Kidney (tissue), 14 donors: ENCODE data around the gene INF2. TPM values are rescaled to one million over a fixed set of nuclear protein-coding genes. Genes with fewer than 3 reads are reported as not detected.

Experiments
- DNase-seq, 5 donors: peaks; one replicate each; pipeline ENCODE4 v3.0.0-alpha.2; 2013 to 2020
- FAIRE-seq: peaks from 2 replicates; lab custom pipeline; 2012; peaks lifted over from hg19 to GRCh38; lab: Jason Lieb, UNC
- H3K27ac ChIP-seq, 2 donors: one replicate each; pipeline ENCODE4 v1.7.0; 2013; ENCODE audit warnings: low read depth in 2 of 2, low read length in 2 of 2, inconsistent platforms in 1 of 2
- H3K27me3 ChIP-seq: one replicate; pipeline ENCODE4 v1.7.1; 2013; ENCODE audit warnings: low read length, inconsistent platforms; ENCODE audit not compliant: control insufficient read depth, insufficient read depth
- H3K36me3 ChIP-seq, 3 donors: one replicate each; pipeline versions ENCODE4 v1.7.0 to v1.7.1; 2013; ENCODE audit warnings: low read length in 3 of 3, control low read depth in 1 of 3, inconsistent platforms in 1 of 3; ENCODE audit not compliant: insufficient read depth in 3 of 3, control insufficient read depth in 2 of 3
- H3K4me1 ChIP-seq, 3 donors: one replicate each; pipeline versions ENCODE4 v1.7.0 to v1.7.1; 2013; ENCODE audit warnings: low read length in 3 of 3, inconsistent platforms in 1 of 3, low read depth in 1 of 3; ENCODE audit not compliant: control insufficient read depth in 2 of 3, insufficient read depth in 2 of 3
- H3K4me3 ChIP-seq, 3 donors: one replicate each; pipeline versions ENCODE4 v1.7.0 to v1.8.1; 2013; ENCODE audit warnings: low read length in 3 of 3, control low read depth in 1 of 3, inconsistent platforms in 1 of 3
- H3K9ac ChIP-seq, 3 donors: one replicate each; pipeline versions ENCODE4 v1.7.0 to v1.7.1; 2013; ENCODE audit warnings: low read length in 3 of 3, control low read depth in 1 of 3, inconsistent platforms in 1 of 3
- H3K9me3 ChIP-seq, 3 donors: one replicate each; pipeline versions ENCODE4 v1.7.0 to v1.7.1; 2013; ENCODE audit warnings: low read length in 3 of 3, control low read depth in 1 of 3, inconsistent platforms in 1 of 3; ENCODE audit not compliant: control insufficient read depth in 2 of 3, insufficient read depth in 1 of 3
- intact Hi-C: fragments of 100-400 bp; cut with DNase I; formaldehyde crosslinking; loops from one replicate; pipeline ENCODE4 v1.11.1; 2022
- polyA plus RNA-seq: library from polyadenylated mRNA; stranded (reverse); fragments of 350-450 nt; fragmentation: Illumina TruSeq; extraction: RNeasy Lipid Tissue Mini Kit (QIAGEN cat#74804); gene quantifications from one replicate; pipeline ENCODE4 v1.2.3, GENCODE V29; 2014; ENCODE audit warnings: low read depth, low replicate concordance; ENCODE audit not compliant: insufficient read depth
- total RNA-seq: library from RNA; stranded (reverse); fragmentation: NEBNext Ultra II Directional; extraction: Animal tissue kit (Norgen Biotek cat#: 25700); gene quantifications from one replicate; pipeline ENCODE4 v1.2.1, GENCODE V29; 2021
- TF ChIP-seq, protein P1 (sequence below): IDR thresholded peaks from 3 replicates; pipeline ENCODE4 v1.5.1; 2012; ENCODE audit warnings: mild to moderate bottlenecking, moderate library complexity, borderline replicate concordance; ENCODE audit not compliant: insufficient read depth; ENCODE audit errors: extremely low read depth
- donor health status: control.
- donor health status: control.
- donor health status: control.
- donor health status: control.
- donor health status: control.
- donor health status: DM: yes; HTN: yes; CAD: no.
- donor health status: Normal renal cell carcinoma (clear cell type).

Gene INF2
- total and polyA plus RNA-seq, 2 donors from 2014 or later: 58.5 to 82.7 TPM

DNA sequence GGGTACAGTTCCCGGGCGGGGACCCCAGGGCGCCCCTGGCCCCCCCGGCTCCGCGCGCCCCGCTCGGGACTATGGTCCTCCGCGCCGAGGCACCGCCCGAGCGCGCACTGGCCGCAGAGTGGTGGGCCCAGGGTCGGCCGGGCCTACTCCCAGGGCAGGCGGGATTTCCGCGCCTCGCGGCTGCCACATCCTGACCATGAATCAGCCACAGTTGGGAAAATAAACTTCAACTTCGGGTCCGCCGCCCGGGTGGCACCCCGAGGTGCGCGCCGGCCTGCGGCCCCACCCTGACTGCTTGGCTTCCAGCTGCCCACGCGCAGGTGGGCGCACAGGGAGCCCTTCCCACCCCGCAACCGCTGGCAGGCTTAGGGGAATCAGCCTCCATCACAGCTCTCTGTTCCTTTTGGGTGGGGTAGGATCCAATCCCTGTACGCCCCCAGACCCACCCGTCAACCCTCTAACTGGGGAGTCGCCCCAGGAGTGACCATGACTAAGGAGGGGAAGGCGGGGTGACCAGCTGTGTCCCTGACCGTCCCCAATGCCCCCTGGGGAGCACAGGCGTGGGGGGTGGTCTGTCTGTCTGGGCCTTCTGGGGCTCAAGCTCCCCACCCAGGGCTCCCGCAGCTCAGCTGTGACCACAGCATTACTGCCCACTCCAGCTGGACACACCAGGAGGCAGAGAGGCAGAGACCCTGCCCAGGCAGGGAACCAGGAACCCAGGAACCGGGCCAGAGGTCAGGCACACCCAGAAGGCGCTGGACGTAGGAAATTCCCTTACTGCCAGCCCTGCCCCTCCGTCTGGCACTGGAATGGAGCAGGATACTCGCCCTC lies 678 bp downstream of the INF2 start:
- peak overlapping the region; percentile 60 to 76 (median 60) for H3K4me3 ChIP-seq
- H3K27ac ChIP-seq: peak overlapping the region in 1 of 2 donors; percentile 63
- H3K36me3 ChIP-seq: no peaks in the 10 kb centered on the region
- intact Hi-C loops: no loop called here
- H3K9ac ChIP-seq: peak overlapping the region in 2 of 3 donors; percentile 67 to 77
- TF ChIP-seq, protein P1, sequence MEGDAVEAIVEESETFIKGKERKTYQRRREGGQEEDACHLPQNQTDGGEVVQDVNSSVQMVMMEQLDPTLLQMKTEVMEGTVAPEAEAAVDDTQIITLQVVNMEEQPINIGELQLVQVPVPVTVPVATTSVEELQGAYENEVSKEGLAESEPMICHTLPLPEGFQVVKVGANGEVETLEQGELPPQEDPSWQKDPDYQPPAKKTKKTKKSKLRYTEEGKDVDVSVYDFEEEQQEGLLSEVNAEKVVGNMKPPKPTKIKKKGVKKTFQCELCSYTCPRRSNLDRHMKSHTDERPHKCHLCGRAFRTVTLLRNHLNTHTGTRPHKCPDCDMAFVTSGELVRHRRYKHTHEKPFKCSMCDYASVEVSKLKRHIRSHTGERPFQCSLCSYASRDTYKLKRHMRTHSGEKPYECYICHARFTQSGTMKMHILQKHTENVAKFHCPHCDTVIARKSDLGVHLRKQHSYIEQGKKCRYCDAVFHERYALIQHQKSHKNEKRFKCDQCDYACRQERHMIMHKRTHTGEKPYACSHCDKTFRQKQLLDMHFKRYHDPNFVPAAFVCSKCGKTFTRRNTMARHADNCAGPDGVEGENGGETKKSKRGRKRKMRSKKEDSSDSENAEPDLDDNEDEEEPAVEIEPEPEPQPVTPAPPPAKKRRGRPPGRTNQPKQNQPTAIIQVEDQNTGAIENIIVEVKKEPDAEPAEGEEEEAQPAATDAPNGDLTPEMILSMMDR: no peak
- FAIRE-seq: no peak
- peaks cover 0 to 38% (median 22%) of the 10 kb centered on the region in 3 donors for H3K4me1 ChIP-seq
- H3K9me3 ChIP-seq: no peaks in the 10 kb centered on the region
- H3K27me3 ChIP-seq: no peaks in the 10 kb centered on the region
- DNase-seq: peak in 2 of 5 donors; percentile 37 to 72

DNA sequence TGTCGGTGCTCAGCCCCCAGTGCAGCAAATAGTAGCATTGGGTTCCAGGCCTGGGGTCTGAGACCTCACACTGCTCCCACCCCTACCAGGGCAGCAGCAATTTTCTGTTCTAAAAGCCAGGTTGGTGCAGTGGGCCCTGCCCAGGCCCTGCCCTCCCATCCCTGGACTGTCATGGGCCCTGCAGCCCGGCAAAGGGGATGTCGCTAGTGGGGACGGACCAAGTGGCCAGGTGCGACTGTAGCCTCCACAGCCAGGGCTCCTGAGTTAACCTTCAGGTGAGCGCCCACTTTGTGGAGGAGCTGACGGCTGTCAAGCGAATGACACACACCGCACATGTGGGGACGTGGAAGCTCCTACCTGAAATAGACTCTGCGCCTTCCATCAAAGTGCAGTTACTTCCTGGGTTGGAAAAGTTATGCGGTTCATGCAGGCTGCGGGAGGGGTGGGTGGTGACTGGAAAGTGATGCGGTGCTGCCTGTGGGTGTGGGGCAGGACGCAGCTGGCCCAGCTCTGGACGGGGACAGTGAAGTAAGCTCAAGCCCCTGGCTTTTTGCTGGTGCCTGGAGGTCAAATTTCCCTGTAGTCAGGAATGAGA lies 1.5 kb downstream of the INF2 start:
- intact Hi-C loops: no loop called here
- peaks cover 0 to 45% (median 22%) of the 10 kb centered on the region in 3 donors for H3K4me1 ChIP-seq
- peak overlapping the region in 1 of 3 donors; percentile 76 for H3K4me3 ChIP-seq
- FAIRE-seq: no peak
- DNase-seq: no peak
- no peak overlapping the region for H3K27ac ChIP-seq
- H3K36me3 ChIP-seq: no peaks in the 10 kb centered on the region
- H3K27me3 ChIP-seq: no peaks in the 10 kb centered on the region
- no peak overlapping the region for H3K9ac ChIP-seq
- H3K9me3 ChIP-seq: no peaks in the 10 kb centered on the region
- TF ChIP-seq, protein P1: no peak

DNA sequence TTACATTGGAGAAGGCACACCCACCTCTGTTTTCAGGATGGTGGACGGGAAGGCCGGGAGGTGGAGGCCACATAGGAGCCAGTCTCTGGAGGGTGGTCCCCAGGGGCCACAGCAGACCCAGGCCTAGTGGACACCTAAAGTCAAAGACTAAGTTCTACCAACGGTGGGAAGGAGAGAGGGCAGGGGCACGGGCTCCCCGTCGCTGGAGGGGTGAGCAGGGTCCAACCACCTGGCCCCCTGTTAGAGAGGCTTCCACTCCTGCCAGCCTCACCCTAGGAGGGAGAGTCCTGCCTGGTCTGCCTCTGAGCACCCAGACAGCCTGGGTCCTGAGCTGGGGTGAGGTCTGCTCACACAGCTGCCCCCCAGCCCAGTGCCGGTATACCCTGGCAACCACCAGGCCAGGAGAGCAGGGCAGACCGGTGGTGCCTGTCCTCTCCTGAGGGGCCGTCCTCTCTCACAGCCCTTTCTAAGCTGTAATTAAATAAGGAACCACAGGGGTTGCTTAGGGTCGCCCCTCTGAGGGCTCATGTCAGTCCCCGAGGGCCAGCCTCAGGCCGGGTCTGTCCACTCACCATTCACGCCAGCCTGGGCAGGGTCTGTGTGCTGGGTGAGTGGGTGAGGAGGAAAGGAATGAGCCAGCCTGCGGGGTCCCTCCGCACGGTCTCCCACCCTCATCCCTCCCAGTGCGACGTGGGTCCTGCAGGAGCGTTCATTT lies 2.3 kb downstream of the INF2 start:
- Histone ChIP-seq H3K4me1 (peaks cover 0 to 50% (median 22%) of the 10 kb centered on the region in 3 donors), H3K9me3 (no peaks in the 10 kb centered on the region), H3K9ac (no peak overlapping the region), H3K27me3 (no peaks in the 10 kb centered on the region), H3K4me3 (no peak overlapping the region), H3K36me3 (no peaks in the 10 kb centered on the region), H3K27ac (no peak overlapping the region)
- intact Hi-C loops: no loop called here
- DNase-seq (no peak), FAIRE-seq (no peak)
- TF ChIP-seq, protein P1: no peak
